K562 (cell line): ENCODE data around the gene KIF19.

ENCODE experiments used
- CTCF ChIP-seq, 3 experiments: IDR thresholded peaks in 2 of 3; conservative IDR thresholded peaks in 1 of 3; 2 replicates each; pipeline ENCODE4 v1.5.1; 2011 to 2012; ENCODE audit warnings: low read length in 3 of 3, mild to moderate bottlenecking in 3 of 3, control low read depth in 2 of 3, improper control_type of control experiment in 1 of 3, inconsistent platforms in 1 of 3, low read depth in 1 of 3, mixed read lengths in 1 of 3, moderate library complexity in 1 of 3; ENCODE audit not compliant: insufficient read depth in 2 of 3
- MXI1 ChIP-seq: IDR thresholded peaks from 2 replicates; pipeline ENCODE4 v1.6.1; 2011; ENCODE audit warnings: low read depth, mild to moderate bottlenecking, improper control_type of control experiment, low read length
- RNF2 ChIP-seq: sonication (generic); IDR thresholded peaks from 2 replicates; pipeline ENCODE4 v1.6.1; 2016
- ZBTB26 ChIP-seq: fragments of 450-650 bp; formaldehyde crosslinking; IDR thresholded peaks from 2 replicates; pipeline ENCODE4 v1.4.0; 2022; ENCODE audit warnings: missing genetic modification characterization
- ZNF253 ChIP-seq: fragments of 250-450 bp; sonication (Bioruptor Pico); conservative IDR thresholded peaks from 2 replicates; pipeline ENCODE4 v1.6.1; 2021; ENCODE audit warnings: mild to moderate bottlenecking

DNA sequence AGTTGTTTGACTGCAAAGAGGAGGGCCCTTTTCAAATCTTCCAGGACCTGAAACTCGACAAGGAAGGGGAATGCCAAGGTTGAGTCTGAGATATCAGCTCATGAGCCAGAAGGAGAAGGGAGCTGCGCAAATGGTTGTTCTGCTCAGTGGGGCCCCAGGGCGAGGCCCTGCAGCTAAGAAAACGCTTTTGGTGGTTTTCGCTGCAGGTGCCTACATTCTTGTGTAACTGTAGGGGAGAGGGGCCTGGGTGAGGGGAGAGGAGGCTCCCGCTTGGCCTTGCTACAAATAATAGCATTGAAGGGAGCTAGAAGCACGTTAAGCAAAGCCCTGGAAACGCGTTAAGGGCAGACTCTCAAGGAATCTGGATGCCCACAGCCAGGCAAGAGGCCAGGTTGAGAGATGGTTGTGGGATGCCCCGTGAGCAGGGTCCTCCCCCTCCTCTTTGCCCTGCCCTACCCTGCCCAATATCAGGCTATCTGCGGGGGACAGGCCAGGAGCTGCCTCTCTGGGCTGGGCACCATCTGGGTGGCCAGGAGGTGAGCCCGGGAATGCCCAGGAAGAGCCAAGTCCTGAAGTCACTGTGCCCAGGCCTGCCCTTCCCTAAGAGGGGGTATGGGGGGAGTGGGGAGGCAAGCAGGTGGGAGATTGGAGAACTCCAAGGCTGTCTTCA, 63.2 kb downstream of the KIF19 start:
- TF ChIP-seq MXI1 (no peak), ZBTB26 (CRISPR knock-in tag) (no peak), ZNF253 (CRISPR knock-in tag) (no peak), RNF2 (no peak), CTCF (IDR thresholded peaks at IDR 0.05 in 2 of 3, conservative IDR thresholded peaks at IDR 0.05 in 1 of 3; ENCODE audit: insufficient read depth in 2 of 3, low read depth in 1 of 3, low read length in 3 of 3) (no peak)
